SKM-1 treated with dmso at 0.1 percent for 144 hours (cell line): ENCODE measurements around the gene RBMS3.
A peak's percentile ranks its signal among the peaks of the same experiment; 100 is the strongest.
"Not testable (repeated sequence)": the region's sequence is repeated elsewhere in the genome, so short reads cannot be mapped to it uniquely, and the experiment has no call there.

Source experiments
- DNase-seq: peaks from one replicate; lab custom pipeline; 2025; ENCODE audit not compliant: unreplicated experiment; lab: John Stamatoyannopoulos, UW

RBMS3 gene

DNA sequence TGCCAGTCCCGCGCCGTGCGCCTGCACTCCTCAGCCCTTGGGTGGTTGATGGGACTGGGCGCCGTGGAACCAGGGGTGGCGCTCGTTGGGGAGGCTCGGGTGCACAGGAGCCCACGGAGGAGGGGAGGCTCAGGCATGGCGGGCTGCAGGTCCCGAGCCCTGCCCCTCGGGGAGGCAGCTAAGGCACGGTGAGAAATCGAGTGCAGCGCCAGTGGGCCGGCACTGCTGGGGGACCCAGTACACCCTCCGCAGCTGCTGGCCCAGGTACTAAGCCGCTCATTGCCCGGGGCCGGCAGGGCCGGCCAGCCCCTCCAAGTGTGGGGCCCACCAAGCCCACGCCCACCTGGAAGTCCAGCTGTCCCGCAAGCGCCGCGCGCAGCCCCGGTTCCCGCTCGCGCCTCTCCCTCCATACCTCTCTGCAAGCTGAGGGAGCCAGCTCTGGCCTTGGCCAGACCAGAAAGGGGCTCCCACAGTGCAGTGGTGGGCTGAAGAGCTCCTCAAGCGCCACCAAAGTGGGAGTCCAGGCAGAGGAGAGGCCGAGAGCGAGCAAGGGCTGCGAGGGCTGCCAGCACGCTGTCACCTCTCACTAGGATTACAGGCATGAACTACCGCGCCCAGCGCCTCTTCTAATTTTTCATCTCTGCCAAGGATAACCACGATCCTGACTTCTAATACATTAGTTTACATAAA lies 192.8 kb downstream of the RBMS3 start:
- not testable (repeated sequence) for DNase-seq

DNA sequence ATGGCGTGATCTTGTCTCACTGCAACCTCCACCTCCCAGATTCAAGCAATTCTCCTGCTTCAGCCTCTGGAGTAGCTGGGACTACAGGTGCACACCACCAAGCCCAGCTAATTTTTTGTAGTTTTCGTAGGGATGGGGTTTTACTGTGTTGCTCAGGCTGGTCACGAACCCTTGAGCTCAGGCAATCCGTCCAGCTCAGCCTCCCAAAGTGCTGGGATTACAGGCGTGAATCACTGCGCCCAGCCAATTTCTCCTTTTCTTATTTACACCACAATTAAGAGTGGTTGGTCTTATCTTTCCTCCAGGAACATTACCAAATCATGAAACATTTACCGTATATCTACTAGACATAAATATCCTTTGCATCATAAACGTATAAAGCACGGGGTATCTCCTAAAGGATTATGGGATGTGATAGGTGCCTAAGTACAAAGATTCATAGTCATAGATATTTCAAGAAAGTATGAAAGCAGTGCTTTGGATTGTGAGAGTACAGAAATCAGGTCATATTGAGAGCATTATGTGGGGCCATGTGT lies 194.5 kb downstream of the RBMS3 start:
- no peak for DNase-seq

DNA sequence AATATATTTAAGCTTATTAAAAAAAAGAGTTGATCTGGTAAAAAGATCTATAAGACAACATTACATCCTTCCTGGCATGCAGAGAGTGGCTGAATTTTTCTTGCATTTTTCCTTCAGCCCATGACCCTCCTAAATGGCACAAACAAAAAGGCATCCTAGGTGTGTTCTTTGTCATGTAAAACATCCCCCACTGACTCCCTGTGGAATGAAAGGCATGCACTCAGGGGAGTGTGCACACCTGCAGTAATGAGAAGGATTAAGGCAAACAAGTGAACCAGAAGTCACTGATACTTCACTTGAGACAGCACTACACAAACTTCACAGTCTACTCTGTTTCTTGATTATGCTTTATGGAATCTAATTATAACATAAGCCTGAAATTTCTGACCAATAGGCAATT lies 195.0 kb downstream of the RBMS3 start:
- DNase-seq, result no peak

DNA sequence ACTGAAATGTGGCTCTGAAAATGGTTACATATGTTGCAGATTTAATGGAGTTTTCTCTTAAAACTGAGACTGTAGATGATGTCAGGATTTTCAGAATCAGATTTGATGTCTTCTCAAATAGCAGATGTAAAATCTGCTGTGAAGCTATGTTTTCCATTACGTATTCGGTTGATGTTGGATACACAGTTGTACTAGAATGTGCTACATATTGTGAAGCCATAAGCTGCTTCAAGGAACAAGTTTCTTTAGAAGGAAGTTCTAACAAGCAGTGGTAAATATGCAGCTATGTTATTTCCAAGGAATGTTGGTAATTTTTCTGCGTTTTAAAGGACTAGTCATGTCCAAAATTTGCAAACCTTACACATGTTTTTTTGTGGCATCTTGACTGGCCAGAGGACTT lies 197.7 kb downstream of the RBMS3 start:
- no peak for DNase-seq

DNA sequence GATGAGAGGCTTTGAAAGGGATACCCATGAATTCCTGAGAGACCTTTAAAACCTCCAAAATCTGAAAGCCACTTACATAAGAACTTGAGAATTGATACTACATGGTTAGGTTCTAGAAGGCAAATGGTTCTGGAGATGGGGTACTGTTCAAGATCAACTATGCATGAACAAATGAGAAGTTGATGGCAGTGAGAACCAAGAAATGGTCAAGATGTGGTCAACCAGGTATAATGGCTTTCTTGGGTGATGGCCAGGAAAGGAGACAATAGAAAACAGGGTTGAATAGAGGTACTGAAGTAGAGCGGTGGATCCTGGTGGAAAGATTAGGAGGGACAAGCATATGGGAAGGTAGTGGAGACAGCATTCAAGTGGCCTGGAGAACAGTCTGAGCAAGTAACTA lies 200.4 kb downstream of the RBMS3 start:
- DNase-seq, result no peak

DNA sequence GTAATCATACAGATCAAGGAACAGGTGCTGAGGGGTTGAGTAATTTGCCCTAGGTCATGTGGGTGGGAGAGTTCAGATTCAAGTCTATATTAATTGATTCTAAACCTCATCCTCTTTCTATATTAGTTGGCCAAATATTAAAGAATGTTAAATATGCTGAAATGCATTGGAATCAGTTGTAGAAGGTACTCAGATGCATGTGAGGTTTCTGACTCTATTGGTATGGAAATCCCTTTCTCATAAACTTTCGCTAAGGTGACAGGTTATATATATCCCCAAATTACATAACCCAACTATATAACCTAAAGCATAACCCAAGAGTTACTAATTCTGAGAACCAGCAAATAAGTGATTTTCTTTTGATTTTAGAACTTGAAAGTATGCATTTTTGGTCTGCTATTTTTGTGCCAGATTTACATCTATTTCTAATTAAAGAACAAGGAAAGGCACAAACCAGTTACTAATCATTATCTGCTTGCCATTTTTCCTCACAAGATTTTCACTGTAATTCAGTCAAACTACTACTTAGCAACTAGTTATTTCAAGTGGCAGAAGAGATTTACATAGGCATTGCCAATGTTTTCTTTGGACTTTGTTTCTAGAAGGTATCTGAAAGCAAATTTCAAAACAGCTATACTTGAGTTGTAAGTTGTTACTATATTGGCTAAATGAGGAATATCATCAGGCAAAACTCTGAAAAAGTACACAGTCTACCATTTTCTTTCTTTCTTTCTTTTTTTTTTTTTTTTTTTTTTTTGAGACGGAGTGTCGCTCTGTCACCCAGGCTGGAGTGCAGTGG lies 201.3 kb downstream of the RBMS3 start:
- no peak for DNase-seq

DNA sequence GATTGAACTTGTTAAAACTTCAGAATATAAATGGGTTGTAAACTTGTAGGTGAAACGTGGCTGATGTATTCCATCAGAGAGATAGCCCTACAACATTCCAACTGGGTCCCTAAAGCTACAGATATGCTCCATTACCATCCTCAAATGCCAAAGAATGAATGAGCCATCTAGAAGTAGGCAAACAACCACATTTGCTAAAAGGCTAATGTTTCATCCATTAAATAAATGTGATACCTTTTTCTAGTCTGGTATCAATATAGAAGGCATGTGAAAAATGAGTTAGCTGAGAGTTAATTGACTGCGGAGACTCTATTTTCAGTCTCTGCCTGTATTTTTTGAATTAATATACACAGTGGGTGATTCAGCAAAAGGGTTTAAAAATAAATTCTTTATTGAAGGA lies 203.8 kb downstream of the RBMS3 start:
- DNase-seq, result no peak

DNA sequence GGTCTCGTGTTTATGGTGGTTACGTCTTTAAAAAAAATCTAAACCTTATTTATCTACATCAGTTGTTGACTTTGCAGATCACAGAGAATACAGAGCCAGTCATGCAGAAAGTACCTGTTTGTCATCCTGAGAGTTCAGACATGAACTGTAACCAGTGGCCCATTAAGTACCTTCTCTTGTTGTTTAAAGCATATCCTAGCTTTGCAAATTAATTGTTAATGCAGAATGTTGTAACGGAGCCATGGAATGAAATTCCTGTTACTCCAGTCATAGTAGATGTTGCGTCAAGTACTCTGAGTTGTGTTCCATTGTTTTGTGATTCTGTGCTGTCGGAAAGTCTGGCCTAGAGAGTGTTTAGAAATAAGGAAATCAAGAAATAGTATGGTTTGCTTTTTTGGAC lies 205.2 kb downstream of the RBMS3 start:
- DNase-seq, result no peak

DNA sequence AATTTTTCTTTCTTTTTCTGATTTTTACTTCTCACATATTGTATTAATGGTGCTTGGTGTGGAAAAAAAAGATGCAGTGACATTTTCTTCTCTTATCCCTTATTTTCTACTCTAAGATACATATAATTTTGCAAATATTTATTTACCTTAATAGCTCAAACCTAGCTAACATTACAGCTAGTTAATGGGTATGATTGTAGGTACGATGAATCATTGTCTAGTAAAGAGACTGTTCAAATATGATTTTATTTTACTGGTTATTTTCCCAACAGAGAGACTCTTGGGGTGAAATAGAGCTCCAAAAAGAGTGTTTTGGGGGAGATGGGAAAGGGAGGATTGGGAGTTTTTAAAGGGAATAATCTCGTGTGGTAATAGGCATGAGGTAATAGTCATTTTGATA lies 206.0 kb downstream of the RBMS3 start:
- DNase-seq, result no peak

DNA sequence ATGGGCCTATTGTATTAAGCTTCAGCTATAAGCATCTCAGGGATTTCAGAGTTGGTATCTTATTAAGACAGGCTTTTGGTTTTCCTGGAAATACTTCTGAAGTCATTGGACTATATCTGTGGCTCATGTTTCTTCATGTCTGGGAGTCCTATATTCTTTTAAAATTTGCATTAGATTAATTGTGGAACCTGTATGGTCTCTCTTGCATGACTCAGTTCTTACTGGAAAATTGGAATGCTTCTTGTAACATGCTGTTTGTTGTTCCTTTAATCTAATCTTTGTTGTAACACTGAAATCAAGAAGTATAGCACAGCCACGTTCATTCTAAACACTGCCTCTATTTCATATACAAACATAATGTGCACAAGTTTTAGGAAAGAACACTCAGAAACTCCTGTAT lies 208.1 kb downstream of the RBMS3 start:
- DNase-seq, result no peak

DNA sequence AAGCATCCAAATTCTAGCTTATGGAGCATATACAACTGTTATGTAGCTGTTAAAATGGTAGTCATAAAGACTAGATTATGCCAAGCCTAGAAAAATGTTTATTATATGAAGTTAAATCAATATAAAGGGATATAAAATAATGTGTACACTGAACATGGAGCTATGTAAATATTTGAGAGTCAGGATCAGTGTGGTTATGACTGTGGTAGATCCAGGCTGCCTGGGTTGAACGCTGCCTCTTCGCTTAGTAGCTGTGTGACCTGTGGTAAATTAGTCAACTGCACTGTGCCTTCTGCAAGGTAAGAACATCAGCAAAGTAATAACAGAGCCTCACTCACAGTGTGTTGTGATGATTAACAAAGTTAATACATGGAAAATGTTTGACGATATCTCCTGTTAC lies 212.2 kb downstream of the RBMS3 start:
- no peak for DNase-seq

DNA sequence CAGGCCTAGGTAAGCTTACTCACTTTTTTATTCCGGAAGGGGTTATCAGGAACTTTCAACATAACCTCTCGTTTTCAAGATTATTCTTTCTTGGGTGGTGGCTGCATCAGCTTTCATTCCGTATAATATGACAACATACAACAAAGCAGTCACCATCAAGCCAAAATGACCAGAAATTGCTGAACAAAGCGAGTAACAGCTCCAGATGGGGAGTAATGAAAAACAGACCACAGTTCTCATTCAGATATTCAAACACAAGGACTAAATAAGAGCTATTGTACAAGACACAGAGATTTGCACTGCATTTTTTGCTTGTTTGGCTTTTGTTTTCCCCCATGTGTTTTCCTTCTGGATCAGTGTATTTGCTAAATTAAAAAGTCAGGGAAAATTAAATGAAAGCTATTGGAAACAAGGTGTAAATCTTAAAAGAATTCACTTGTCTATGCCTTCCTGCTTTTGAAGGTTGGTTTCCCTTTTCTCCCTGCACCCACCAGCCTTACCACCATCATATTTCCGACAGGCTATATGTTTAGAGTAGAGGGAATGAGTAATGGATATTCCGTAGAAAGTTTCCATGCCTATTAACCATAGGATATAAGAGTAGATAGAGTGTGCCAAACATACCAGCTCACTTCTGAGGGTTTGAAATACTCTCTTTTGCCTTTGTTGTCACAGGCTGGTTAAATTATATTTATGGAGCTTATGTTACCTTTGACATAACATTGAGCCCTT lies 213.6 kb downstream of the RBMS3 start:
- DNase-seq, result no peak

DNA sequence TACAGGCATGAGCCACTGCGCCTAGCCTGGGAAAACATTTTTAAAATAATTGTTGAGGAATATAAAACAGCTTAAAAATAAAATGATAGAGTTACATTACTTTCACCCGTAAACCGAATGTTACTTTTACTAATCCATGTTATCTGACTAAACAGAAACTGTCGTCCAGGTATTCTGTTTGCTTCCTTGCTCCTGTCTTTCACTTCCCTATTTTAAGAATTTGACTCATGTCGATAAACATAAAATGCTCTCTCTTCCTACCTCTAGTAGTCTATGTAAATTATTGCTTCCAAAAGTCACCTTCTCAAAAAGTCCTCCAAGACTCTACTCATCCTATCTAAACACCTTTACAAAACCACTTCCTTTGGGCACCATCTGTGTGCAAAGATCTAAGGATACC lies 216.4 kb downstream of the RBMS3 start:
- DNase-seq, result no peak

DNA sequence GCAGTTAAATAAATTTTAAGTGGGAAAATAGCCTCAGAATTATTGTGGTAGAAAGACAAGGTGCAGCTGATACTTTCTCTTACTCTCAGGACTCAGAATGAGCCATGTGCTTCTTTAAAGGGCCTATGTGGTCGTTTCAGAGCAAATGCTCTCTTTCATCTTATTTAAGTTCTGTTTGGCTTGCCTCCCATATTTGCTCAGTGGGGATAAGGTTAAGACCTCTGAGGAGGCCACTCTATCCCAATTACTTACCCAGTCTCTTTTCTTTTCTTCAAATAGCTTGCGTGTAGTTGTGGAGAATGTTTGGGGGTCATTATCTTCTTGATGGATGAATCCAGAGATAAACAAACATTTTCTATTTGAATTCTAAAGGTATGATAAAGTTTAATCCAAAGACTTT lies 221.9 kb downstream of the RBMS3 start:
- no peak for DNase-seq

DNA sequence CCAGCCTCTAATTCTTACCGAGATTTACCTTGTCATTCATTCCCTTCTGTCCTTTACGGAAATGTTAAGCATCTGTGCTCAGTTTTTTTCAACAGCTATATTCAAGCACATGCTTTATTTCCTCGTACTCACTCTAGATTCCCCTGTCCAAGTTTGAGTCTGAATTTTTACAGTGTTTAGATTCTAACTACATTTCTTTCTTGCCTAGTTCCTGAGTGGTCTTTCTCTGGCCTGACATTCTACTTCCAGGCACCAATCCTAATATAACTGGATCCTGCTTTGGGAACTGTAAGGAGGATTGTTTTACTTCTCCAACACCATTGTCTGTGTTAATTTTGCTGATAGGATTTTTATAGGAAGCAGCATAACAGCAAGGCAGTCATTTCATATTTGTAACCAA lies 222.4 kb downstream of the RBMS3 start:
- DNase-seq, result no peak

DNA sequence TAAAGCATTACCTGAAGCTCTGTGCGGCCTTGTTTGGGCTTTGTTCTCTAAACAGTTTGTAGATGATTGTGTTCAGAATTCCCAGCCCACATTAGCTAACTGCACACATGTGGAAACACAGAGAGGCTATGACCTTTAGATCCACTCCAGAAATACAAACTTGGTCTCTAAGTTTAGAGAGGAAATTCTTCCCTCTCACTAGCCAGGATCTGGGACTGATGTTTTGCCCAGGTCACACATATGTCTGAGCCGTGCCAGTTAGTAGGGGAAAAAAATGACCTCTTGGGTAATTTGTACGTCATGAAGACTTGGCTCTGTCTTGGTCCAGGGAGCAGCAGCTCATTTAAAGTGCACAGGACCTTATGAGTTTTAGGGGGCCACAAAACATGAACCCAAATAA lies 223.1 kb downstream of the RBMS3 start:
- no peak for DNase-seq

DNA sequence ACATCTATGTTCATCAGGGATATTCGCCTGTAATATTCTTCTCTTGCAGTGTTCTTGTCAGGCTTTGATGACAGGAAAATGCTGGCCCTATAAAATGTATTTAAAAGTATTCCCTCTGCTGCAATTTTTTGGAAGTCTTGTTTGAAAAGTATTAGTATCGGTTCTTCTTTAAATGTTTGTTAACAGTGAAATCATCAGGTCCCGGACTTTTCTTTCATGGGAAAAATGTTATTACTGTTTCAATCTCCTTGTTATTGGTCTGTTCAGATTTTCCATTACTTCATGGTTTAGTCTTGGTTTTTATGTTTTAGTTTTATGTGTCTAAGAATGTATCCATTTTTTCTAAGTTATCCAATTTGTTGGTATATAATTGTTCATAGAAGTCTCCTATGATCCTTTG lies 225.6 kb downstream of the RBMS3 start:
- no peak for DNase-seq

DNA sequence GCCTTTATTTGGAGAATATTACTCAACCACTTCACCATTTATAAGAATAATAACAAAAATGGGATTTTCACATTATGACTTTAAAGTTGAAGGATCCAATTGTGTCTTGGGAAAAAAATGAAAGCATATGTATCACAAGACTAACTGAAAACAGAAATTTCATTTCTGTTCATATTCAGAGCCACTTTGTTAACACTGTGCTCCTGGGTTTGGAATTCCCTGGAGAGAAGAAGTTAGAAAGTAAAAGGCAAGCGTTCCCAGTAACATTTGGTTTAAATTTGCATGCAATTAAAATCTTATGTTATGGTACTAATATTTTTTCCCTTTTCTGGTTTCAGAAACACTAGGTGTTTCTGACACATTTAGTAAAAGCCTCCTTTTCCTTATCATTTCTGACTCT lies 230.8 kb downstream of the RBMS3 start:
- no peak for DNase-seq

DNA sequence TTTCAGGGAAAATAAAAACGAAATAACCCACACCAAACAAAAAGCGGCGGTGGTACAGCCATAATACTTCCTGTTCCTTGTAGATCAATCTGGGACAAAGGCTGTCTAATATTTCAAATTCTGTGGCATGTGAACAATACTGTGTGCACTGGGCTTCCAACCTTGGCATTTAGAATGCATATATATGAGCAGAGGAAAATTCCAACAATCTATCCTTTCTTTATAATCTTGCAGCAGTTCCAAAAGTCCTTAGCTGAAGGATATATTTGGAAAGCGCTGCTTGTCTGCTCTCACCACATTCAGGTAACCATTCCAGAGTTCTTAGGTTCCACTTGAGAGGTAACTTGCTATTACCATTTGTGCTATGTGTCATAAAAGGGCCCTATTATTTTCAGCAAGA lies 231.8 kb downstream of the RBMS3 start:
- no peak for DNase-seq

DNA sequence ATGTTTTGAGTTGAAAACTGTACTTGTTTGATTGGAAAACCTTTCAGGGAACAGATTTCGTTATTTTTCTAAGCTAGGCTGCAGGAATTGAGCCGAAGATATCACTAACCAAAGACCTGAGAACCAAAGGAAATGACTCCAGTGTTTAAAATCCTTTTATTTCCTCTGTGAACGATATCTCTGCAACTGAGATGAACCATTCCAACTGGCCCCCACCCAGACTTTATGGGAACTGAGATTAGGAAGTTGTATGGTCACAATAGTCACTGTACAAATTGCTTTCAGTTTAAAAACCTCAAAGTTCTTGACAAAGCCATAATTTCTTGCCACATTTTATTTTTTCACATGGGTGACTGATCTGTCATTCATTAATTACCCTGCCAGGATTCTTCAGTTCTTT lies 232.4 kb downstream of the RBMS3 start:
- no peak for DNase-seq

DNA sequence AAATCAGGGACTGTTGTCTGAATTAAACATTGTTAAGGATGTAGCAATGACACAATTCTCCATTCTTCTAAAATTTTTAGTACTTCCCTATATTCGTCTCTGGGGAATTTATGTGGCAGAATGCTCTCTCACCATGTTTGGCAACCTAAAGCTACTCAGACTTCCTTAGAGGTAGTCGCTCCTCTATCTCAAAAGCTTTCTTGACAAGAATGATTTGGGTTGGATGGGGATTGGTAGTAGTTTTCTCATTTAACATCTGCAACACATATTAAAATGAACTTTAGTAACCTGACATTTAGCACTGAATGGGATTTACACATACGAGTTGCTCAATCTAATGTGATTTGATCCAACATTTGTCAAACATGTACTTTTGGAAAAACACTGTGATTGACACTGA lies 233.3 kb downstream of the RBMS3 start:
- no peak for DNase-seq

DNA sequence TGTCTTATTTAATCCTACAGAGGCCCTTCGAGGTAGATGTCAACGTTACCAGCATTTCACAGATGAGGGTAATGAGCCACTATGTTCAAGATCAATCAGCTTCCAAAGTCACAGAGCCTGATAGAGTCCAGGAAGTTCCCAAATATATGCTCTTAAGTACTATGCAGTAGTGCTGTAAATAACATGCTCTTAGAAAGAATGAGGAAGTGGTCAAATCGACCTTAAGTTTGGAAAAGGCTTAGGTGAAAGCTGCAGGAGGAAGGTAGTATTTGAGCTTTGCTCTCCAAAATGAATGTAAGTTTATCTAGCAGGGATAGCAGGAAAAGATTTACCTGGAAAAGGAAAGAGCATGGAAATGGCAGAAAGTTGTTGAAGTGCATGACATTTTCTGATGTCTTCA lies 234.0 kb downstream of the RBMS3 start:
- DNase-seq, result peak; percentile 63
